ENCODE measurements around the gene CPA1.

DNA sequence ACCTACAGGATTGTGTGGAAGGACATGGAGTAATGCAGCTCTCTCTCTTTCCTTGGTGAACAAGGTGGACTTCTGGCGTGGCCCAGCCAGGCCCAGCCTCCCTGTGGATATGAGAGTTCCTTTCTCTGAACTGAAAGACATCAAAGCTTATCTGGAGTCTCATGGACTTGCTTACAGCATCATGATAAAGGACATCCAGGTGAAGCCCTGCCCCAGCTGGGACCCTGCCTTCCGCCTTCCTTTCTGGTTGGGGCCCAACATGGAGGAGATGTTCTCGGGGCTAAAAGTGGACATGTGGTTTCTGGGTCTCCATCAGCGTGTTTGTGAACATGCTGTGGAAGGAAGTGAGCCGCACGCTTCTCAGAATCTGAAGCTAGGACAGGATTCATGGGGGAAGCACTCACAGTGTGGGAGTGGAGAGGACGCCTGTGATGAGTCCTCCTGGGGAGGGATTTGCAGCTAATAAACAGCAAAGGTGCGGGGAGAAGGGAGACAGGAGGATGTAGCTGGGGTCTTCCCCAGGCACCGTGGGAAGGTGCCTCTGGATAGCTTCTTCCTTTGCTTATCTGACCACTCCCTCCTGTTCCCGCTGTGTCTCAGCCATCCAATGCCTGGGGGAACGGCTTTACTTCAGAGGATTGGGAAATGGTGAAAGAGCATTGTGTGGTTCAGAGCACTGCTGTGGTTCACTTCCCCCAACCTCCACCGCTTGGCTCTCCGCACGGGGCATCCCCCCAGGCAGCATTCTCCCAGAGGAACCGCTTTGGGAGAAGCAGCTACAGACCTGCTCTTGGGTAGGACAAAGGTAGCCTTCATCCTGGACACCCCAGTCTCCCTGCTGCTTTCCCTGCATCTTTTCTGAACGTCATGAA is 30.1 kb upstream of the CPA1 start:
- no peak for TF ChIP-seq POLR2A (IDR thresholded peaks at IDR 0.05)
- TF ChIP-seq, protein P1, sequence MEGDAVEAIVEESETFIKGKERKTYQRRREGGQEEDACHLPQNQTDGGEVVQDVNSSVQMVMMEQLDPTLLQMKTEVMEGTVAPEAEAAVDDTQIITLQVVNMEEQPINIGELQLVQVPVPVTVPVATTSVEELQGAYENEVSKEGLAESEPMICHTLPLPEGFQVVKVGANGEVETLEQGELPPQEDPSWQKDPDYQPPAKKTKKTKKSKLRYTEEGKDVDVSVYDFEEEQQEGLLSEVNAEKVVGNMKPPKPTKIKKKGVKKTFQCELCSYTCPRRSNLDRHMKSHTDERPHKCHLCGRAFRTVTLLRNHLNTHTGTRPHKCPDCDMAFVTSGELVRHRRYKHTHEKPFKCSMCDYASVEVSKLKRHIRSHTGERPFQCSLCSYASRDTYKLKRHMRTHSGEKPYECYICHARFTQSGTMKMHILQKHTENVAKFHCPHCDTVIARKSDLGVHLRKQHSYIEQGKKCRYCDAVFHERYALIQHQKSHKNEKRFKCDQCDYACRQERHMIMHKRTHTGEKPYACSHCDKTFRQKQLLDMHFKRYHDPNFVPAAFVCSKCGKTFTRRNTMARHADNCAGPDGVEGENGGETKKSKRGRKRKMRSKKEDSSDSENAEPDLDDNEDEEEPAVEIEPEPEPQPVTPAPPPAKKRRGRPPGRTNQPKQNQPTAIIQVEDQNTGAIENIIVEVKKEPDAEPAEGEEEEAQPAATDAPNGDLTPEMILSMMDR (IDR thresholded peaks at IDR 0.05) = no peak
